K562 (cell line): ENCODE results near the gene GPD1L. TPM values are rescaled to one million over a fixed set of nuclear protein-coding genes. Genes with fewer than 3 reads are reported as not detected.

Experiments used
- polyA plus RNA-seq, 8 experiments: library from polyadenylated mRNA; depleted of rRNA in 4 of 8; stranded (reverse) in 5 of 8; unstranded in 3 of 8; fragments of >200 nt; fragmentation: Nextera tagmentation in 2 of 8; fragmentation: Illumina TruSeq in 1 of 8; extraction: Ambion mirVana in 2 of 8; extraction: Trizol in 1 of 8; gene quantifications; 2 replicates each; pipeline versions ENCODE4 v1.2.1 to v1.2.3, GENCODE V29; 2011 to 2014; ENCODE audit warnings: inconsistent platforms in 1 of 8, missing spikeins in 1 of 8
- total RNA-seq, 7 experiments: library from RNA; depleted of rRNA in 6 of 7; stranded (reverse); fragments of >200 nt in 6 of 7; fragmentation: Illumina TruSeq in 2 of 7; extraction: Trizol in 2 of 7; gene quantifications; 2 replicates each; pipeline versions ENCODE4 v1.2.1 to v1.2.3, GENCODE V29; 2011 to 2021; ENCODE audit warnings: low replicate concordance in 1 of 7

GPD1L gene
- total and polyA plus RNA-seq, 9 of the 15 experiments (the other 6 are each of a cell fraction or from before 2014, with no cell fraction given): 1.6 to 17.3 (median 12.3) TPM

Other genes with a start within 250 kb of the GPD1L start
- 0.12 TPM in 1 of 2 replicates, not detected in the other for gene OSBPL10, start 125.4 kb upstream of the GPD1L start, total RNA-seq (2014; rRNA removed)
- 0.04 TPM in 1 of 2 replicates, not detected in the other for gene OSBPL10, start 125.4 kb upstream of the GPD1L start, total RNA-seq (2014; rRNA removed; fragmentation: Illumina TruSeq; extraction: Trizol)
- not detected in 2 replicates for gene OSBPL10, start 125.4 kb upstream of the GPD1L start, total RNA-seq (2015; rRNA removed; fragmentation: Illumina TruSeq; extraction: Trizol)
- 0.18 and 0.56 TPM in 2 replicates for gene OSBPL10, start 125.4 kb upstream of the GPD1L start, total RNA-seq (2021)
- gene OSBPL10, start 125.4 kb upstream of the GPD1L start, polyA plus RNA-seq (2011; rRNA removed): 0.14 TPM in 1 of 2 replicates, not detected in the other
- 0.19 TPM in 1 of 2 replicates, not detected in the other for gene OSBPL10, start 125.4 kb upstream of the GPD1L start, polyA plus RNA-seq (2014; fragmentation: Illumina TruSeq; extraction: Trizol)
- gene OSBPL10, start 125.4 kb upstream of the GPD1L start, polyA plus RNA-seq (2014; fragmentation: Nextera tagmentation; extraction: Ambion mirVana): under 1 TPM; 0.07 to 0.15 TPM
- gene OSBPL10, start 125.4 kb upstream of the GPD1L start, polyA plus RNA-seq (2014; rRNA removed): 0.03 and 0.18 TPM in 2 replicates
- gene ZNF860, start 124.9 kb upstream of the GPD1L start, total RNA-seq (2014; rRNA removed): not detected in 2 replicates
- gene ZNF860, start 124.9 kb upstream of the GPD1L start, total RNA-seq (2014; rRNA removed; fragmentation: Illumina TruSeq; extraction: Trizol): not detected in 2 replicates
- not detected in 2 replicates for gene ZNF860, start 124.9 kb upstream of the GPD1L start, total RNA-seq (2015; rRNA removed; fragmentation: Illumina TruSeq; extraction: Trizol)
- not detected in 2 replicates for gene ZNF860, start 124.9 kb upstream of the GPD1L start, total RNA-seq (2021)
- gene ZNF860, start 124.9 kb upstream of the GPD1L start, polyA plus RNA-seq (2011; rRNA removed): not detected in 2 replicates
- gene ZNF860, start 124.9 kb upstream of the GPD1L start, polyA plus RNA-seq (2014; fragmentation: Illumina TruSeq; extraction: Trizol): not detected in 2 replicates
- not detected for gene ZNF860, start 124.9 kb upstream of the GPD1L start, polyA plus RNA-seq (2014; fragmentation: Nextera tagmentation; extraction: Ambion mirVana)
- gene ZNF860, start 124.9 kb upstream of the GPD1L start, polyA plus RNA-seq (2014; rRNA removed): not detected in 2 replicates
- gene CMTM8, start 132.1 kb downstream of the GPD1L start, total RNA-seq (2014; rRNA removed): not detected in 2 replicates
- not detected in 2 replicates for gene CMTM8, start 132.1 kb downstream of the GPD1L start, total RNA-seq (2014; rRNA removed; fragmentation: Illumina TruSeq; extraction: Trizol)
- not detected in 2 replicates for gene CMTM8, start 132.1 kb downstream of the GPD1L start, total RNA-seq (2015; rRNA removed; fragmentation: Illumina TruSeq; extraction: Trizol)
- gene CMTM8, start 132.1 kb downstream of the GPD1L start, total RNA-seq (2021): not detected in 2 replicates
- gene CMTM8, start 132.1 kb downstream of the GPD1L start, polyA plus RNA-seq (2011; rRNA removed): not detected in 2 replicates
- gene CMTM8, start 132.1 kb downstream of the GPD1L start, polyA plus RNA-seq (2014; fragmentation: Illumina TruSeq; extraction: Trizol): not detected in 2 replicates
- gene CMTM8, start 132.1 kb downstream of the GPD1L start, polyA plus RNA-seq (2014; fragmentation: Nextera tagmentation; extraction: Ambion mirVana): not detected
- gene CMTM8, start 132.1 kb downstream of the GPD1L start, polyA plus RNA-seq (2014; rRNA removed): not detected in 2 replicates